Neural cell (in vitro differentiated cells): ENCODE measurements around the gene TNIP1. TPM values are rescaled to one million over a fixed set of nuclear protein-coding genes. Genes with fewer than 3 reads are reported as not detected.

Source experiments
- H2AFZ ChIP-seq: fragments of 200-600, 300-800 bp; sonication (generic), shearing (Covaris generic); 2 replicates; pipeline ENCODE4 v1.6.0; 2014; ENCODE audit warnings: low read depth, mild to moderate bottlenecking, antibody characterized with exemption, low read length, moderate library complexity
- H3F3A ChIP-seq: fragments of 200-600 bp; shearing (Covaris generic); 2 replicates; pipeline ENCODE4 v1.6.1; 2016; ENCODE audit warnings: mild to moderate bottlenecking, moderate library complexity, mixed read lengths, antibody characterized with exemption, low read length; ENCODE audit not compliant: insufficient read depth, poor library complexity, severe bottlenecking
- H3K27ac ChIP-seq: fragments of 200-600, 300-800 bp; sonication (generic), shearing (Covaris generic); 2 replicates; pipeline ENCODE4 v1.5.1; 2014; ENCODE audit warnings: mild to moderate bottlenecking, low read length, moderate library complexity
- H3K27me3 ChIP-seq: fragments of 300-800, 200-600 bp; sonication (generic), shearing (Covaris generic); 2 replicates; pipeline ENCODE4 v1.6.0; 2014; ENCODE audit warnings: mild to moderate bottlenecking, low read depth, low read length, moderate library complexity; ENCODE audit not compliant: insufficient read depth
- H3K36me3 ChIP-seq: fragments of 300-800, 200-600 bp; sonication (generic), shearing (Covaris generic); 2 replicates; pipeline ENCODE4 v1.5.1; 2014; ENCODE audit warnings: mild to moderate bottlenecking, antibody characterized with exemption, low read length, moderate library complexity; ENCODE audit not compliant: insufficient read depth
- H3K4me2 ChIP-seq: fragments of 300-800, 200-600 bp; sonication (generic), shearing (Covaris generic); 2 replicates; pipeline ENCODE4 v1.6.0; 2014; ENCODE audit warnings: mild to moderate bottlenecking, low read length
- H3K4me3 ChIP-seq: fragments of 300-800, 200-600 bp; sonication (generic), shearing (Covaris generic); 2 replicates; pipeline ENCODE4 v1.5.1; 2014; ENCODE audit warnings: mild to moderate bottlenecking, low read length, moderate library complexity
- H3K79me2 ChIP-seq: fragments of 200-600 bp; shearing (Covaris generic); replicated peaks from 2 replicates; pipeline ENCODE4 v1.6.0; 2014; ENCODE audit warnings: mild to moderate bottlenecking, low read length, moderate library complexity; ENCODE audit not compliant: insufficient read depth
- H3K9ac ChIP-seq: fragments of 300-800, 200-600 bp; sonication (generic), shearing (Covaris generic); 2 replicates; pipeline ENCODE4 v1.6.1; 2016; ENCODE audit warnings: mild to moderate bottlenecking, low read length, mixed read lengths
- H3K9me2 ChIP-seq: fragments of 200-600 bp; shearing (Covaris generic); 2 replicates; pipeline ENCODE4 v1.6.1; 2016; ENCODE audit warnings: mild to moderate bottlenecking, low read length, mixed read lengths; ENCODE audit not compliant: insufficient read depth
- H3K9me3 ChIP-seq: fragments of 200-600, 300-800 bp; sonication (generic), shearing (Covaris generic); 2 replicates; pipeline ENCODE4 v1.6.1; 2016; ENCODE audit warnings: mild to moderate bottlenecking, mixed run types, low read length, moderate library complexity, mixed read lengths
- H4K20me1 ChIP-seq: fragments of 200-600 bp; shearing (Covaris generic); 2 replicates; pipeline ENCODE4 v1.6.1; 2016; ENCODE audit warnings: mild to moderate bottlenecking, mixed run types; ENCODE audit not compliant: insufficient read depth
- CTCF ChIP-seq: fragments of 450-650 bp; IDR thresholded peaks from 2 replicates; pipeline ENCODE4 v1.5.1; 2014; ENCODE audit warnings: antibody characterized with exemption, mild to moderate bottlenecking, moderate library complexity; ENCODE audit not compliant: poor library complexity, severe bottlenecking
- EP300 ChIP-seq: fragments of 450-650 bp; conservative IDR thresholded peaks from 2 replicates; pipeline ENCODE4 v1.6.1; 2014; ENCODE audit warnings: antibody characterized with exemption, mild to moderate bottlenecking, moderate library complexity; ENCODE audit not compliant: poor library complexity, severe bottlenecking
- EZH2 ChIP-seq: fragments of 200-600, 300-800 bp; shearing (Covaris generic), sonication (generic); IDR thresholded peaks from 2 replicates; pipeline ENCODE4 v1.6.1; 2014; ENCODE audit warnings: antibody characterized with exemption, low read length, borderline replicate concordance, mild to moderate bottlenecking; ENCODE audit not compliant: insufficient read depth, poor library complexity, severe bottlenecking
- MXI1 ChIP-seq: fragments of 450-650 bp; conservative IDR thresholded peaks from 2 replicates; pipeline ENCODE4 v1.6.1; 2014; ENCODE audit warnings: antibody characterized with exemption, mild to moderate bottlenecking; ENCODE audit not compliant: poor library complexity, severe bottlenecking
- POLR2AphosphoS5 ChIP-seq: IDR thresholded peaks from 2 replicates; pipeline ENCODE4 v1.6.1; 2012
- RAD21 ChIP-seq: fragments of 450-650 bp; conservative IDR thresholded peaks from 2 replicates; pipeline ENCODE4 v1.6.1; 2014; ENCODE audit warnings: antibody characterized with exemption, mild to moderate bottlenecking, moderate library complexity
- REST ChIP-seq: IDR thresholded peaks from 2 replicates; pipeline ENCODE4 v1.6.1; 2012; ENCODE audit warnings: borderline replicate concordance
- SMC3 ChIP-seq: fragments of 450-650 bp; conservative IDR thresholded peaks from 2 replicates; pipeline ENCODE4 v1.6.1; 2014; ENCODE audit warnings: antibody characterized with exemption, mild to moderate bottlenecking, moderate library complexity; ENCODE audit not compliant: poor library complexity
- TAF1 ChIP-seq: IDR thresholded peaks from 2 replicates; pipeline ENCODE4 v1.6.1; 2012; ENCODE audit warnings: low read depth
- polyA plus RNA-seq: library from polyadenylated mRNA; depleted of rRNA; stranded (reverse); fragments of >200 nt; gene quantifications from 2 replicates; pipeline ENCODE4 v1.2.3, GENCODE V29; 2014

TNIP1 gene
- polyA plus RNA-seq, 1 donor from 2014 or later: 3.3 TPM

DNA sequence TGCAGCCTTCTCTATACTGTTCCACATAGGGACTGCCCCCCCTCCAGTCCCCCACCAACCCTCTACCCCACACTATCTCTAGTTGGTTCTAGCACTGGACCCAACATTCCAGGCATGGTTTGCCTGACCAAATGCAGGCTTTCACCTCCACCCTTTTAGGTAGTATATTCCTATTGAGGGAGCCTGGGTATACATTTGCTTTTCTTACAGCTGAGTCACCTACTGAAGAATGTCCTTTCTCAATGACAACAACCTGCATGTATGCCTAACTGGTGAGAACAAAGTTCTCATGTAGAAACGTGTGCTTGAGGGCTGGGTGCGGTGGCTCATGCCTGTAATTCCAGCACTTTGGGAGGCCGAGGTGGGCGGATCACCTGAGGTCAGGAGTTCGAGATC lies 8.2 kb downstream of the TNIP1 start:
- H2AFZ ChIP-seq: no peak overlapping the region
- no peaks in the 10 kb centered on the region for H3F3A ChIP-seq
- no peaks in the 10 kb centered on the region for H3K9me3 ChIP-seq
- TF ChIP-seq RAD21: no peak
- TF ChIP-seq EZH2: no peak
- TF ChIP-seq POLR2AphosphoS5: no peak
- TF ChIP-seq CTCF: no peak
- no peak for TF ChIP-seq EP300
- TF ChIP-seq REST: no peak
- TF ChIP-seq TAF1: no peak
- no peak for TF ChIP-seq MXI1
- no peak for TF ChIP-seq SMC3
- H3K9me2 ChIP-seq: no peaks in the 10 kb centered on the region
- no peaks in the 10 kb centered on the region for H3K36me3 ChIP-seq
- no peak overlapping the region for H3K9ac ChIP-seq
- no peaks in the 10 kb centered on the region for H3K79me2 ChIP-seq
- H4K20me1 ChIP-seq: no peaks in the 10 kb centered on the region
- H3K4me2 ChIP-seq: no peak overlapping the region
- no peak overlapping the region for H3K4me3 ChIP-seq
- H3K27me3 ChIP-seq: no peaks in the 10 kb centered on the region
- H3K27ac ChIP-seq: no peak overlapping the region

DNA sequence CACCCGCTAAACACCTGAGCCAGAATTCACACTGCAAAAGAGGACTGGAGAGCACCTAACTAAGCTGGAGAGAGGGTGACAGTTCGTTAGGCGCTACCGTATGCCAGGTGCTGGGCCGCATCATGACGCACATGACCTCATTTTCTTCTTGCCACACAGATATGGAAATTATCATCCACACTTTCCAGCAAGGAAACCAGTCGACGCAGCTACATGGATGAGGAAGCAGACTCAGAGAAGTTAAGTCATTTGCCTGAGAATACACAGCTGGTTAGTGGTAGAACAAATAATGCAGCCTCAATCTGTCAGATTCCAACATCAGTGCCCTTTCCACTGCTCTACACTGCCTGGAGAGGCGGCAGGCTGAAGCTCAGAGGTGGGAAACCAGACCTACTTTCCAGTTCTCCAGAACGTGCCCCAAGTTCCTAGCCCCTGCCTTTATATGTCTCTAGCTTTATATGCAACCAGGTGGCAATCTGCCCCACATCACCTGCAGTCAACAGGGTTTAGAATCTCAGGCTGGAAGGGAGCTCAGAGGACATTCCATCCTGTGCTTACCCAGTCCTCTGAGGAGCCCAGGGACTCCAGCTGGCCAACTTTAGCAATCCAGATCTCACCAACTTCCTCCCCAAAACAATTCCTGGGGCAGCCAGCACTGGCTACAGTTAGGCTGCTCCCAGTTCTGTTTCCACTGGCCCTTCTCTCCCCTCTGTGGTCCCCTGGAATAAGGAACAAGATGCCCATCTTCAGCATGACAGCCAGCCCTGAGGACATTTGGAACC lies 8.8 kb downstream of the TNIP1 start:
- Histone ChIP-seq H3K27ac (no peak overlapping the region), H3K36me3 (no peaks in the 10 kb centered on the region), H3K4me2 (no peak overlapping the region), H3K9ac (no peak overlapping the region), H3K79me2 (no peaks in the 10 kb centered on the region), H3K9me2 (no peaks in the 10 kb centered on the region), H3K9me3 (no peaks in the 10 kb centered on the region), H3F3A (no peaks in the 10 kb centered on the region), H3K27me3 (no peaks in the 10 kb centered on the region), H3K4me3 (no peak overlapping the region), H2AFZ (no peak overlapping the region), H4K20me1 (no peaks in the 10 kb centered on the region)
- TF ChIP-seq POLR2AphosphoS5 (no peak), RAD21 (no peak), EP300 (no peak), REST (no peak), MXI1 (no peak), TAF1 (no peak), CTCF (no peak), EZH2 (no peak), SMC3 (no peak)
